HCT116 (cell line): ENCODE data around the gene PAAF1. TPM values are rescaled to one million over a fixed set of nuclear protein-coding genes. Genes with fewer than 3 reads are reported as not detected.

Experiments used
- ATAC-seq: fragments of 200-7000 bp; cut with Tn5 transposase; 2 replicates; pipeline ENCODE4 v1.9.1; 2020; ENCODE audit warnings: mild to moderate bottlenecking, moderate library complexity
- BruUV-seq: library from RNA; stranded (reverse); fragments of 400-500 nt; replicated peaks from 2 replicates; lab custom pipeline; 2021; lab: Mats Ljungman, UMichigan
- CTCF ChIA-PET: fragments of 300-600 bp; sonication (Branson Sonifier 250); formaldehyde crosslinking; loops from one replicate; lab custom pipeline; 2021; ENCODE audit warnings: antibody characterized with exemption; lab: Charles Lee
- POLR2A ChIA-PET: fragments of 300-600, 350-600 bp; sonication (Branson Sonifier 250); formaldehyde crosslinking; loops from one replicate; lab custom pipeline; 2021; ENCODE audit warnings: antibody characterized with exemption; lab: Charles Lee
- RAD21 ChIA-PET, 2 experiments: fragments of 300-600 bp; sonication (Branson Sonifier 250); formaldehyde crosslinking; loops; one replicate each; lab custom pipeline; 2023; ENCODE audit warnings: low total read pairs in 2 of 2; ENCODE audit not compliant: uncharacterized antibody in 2 of 2, unreplicated experiment in 2 of 2, low non-redundant PET in 1 of 2; lab: Charles Lee
- DNase-seq: peaks from one replicate; pipeline ENCODE4 v3.0.0-alpha.2; 2010; ENCODE audit warnings: low read depth, low spot score
- H2AFZ ChIP-seq: fragments of 200-600 bp; shearing (Covaris generic), sonication (generic); 2 replicates; pipeline ENCODE4 v1.6.1; 2017; ENCODE audit warnings: low read depth, mixed run types, mixed read lengths, antibody characterized with exemption, low read length; ENCODE audit not compliant: poor library complexity, severe bottlenecking
- H3K27ac ChIP-seq: 2 replicates; pipeline ENCODE4 v1.5.1; 2012; ENCODE audit warnings: low read depth, low read length
- H3K27me3 ChIP-seq: fragments of 200-600 bp; sonication (generic); 2 replicates; pipeline ENCODE4 v1.6.1; 2016; ENCODE audit warnings: mixed run types, low read length, mixed read lengths; ENCODE audit not compliant: insufficient read depth
- H3K36me3 ChIP-seq, 2 experiments: fragments of 200-500 bp in 1 of 2; fragments of 200-600 bp in 1 of 2; sonication (Bioruptor generic) in 1 of 2; sonication (generic) in 1 of 2; 2 replicates each; pipeline versions ENCODE4 v1.5.1 to v1.6.1; 2014 to 2016; ENCODE audit warnings: low read length in 2 of 2, inconsistent platforms in 1 of 2, mixed read lengths in 1 of 2, mixed run types in 1 of 2; ENCODE audit not compliant: insufficient read depth in 2 of 2, control insufficient read depth in 1 of 2
- H3K4me1 ChIP-seq, 2 experiments: fragments of 200-600 bp in 1 of 2; sonication (generic) in 1 of 2; 2 replicates each; pipeline versions ENCODE4 v1.5.1 to v1.6.1; 2012 to 2017; ENCODE audit warnings: low read length in 2 of 2, inconsistent platforms in 1 of 2, mild to moderate bottlenecking in 1 of 2, mixed read lengths in 1 of 2, mixed run types in 1 of 2, moderate library complexity in 1 of 2; ENCODE audit not compliant: insufficient read depth in 2 of 2, control insufficient read depth in 1 of 2
- H3K4me2 ChIP-seq: fragments of 200-600 bp; sonication (generic); 2 replicates; pipeline ENCODE4 v1.6.1; 2017; ENCODE audit warnings: mixed run types, low read length, mixed read lengths
- H3K4me3 ChIP-seq, 2 experiments: fragments of 200-600 bp in 1 of 2; sonication (generic) in 1 of 2; replicated peaks in 1 of 2; 2 replicates each; pipeline ENCODE4 v1.5.1; 2011 to 2016; ENCODE audit warnings: low read length in 2 of 2, control low read depth in 1 of 2, low read depth in 1 of 2, mild to moderate bottlenecking in 1 of 2, mixed read lengths in 1 of 2, mixed run types in 1 of 2
- H3K79me2 ChIP-seq: fragments of 200-600 bp; sonication (generic); 2 replicates; pipeline ENCODE4 v1.6.1; 2017; ENCODE audit warnings: mild to moderate bottlenecking, mixed run types, low read length, moderate library complexity, mixed read lengths; ENCODE audit not compliant: insufficient read depth
- H3K9ac ChIP-seq: fragments of 200-600 bp; sonication (generic); 2 replicates; pipeline ENCODE4 v1.6.1; 2016; ENCODE audit warnings: low read length, mixed read lengths
- H3K9me2 ChIP-seq: fragments of 200-600 bp; sonication (generic), shearing (Covaris generic); 2 replicates; pipeline ENCODE4 v1.6.1; 2017; ENCODE audit warnings: mixed run types, mild to moderate bottlenecking, moderate library complexity; ENCODE audit not compliant: insufficient read depth
- H3K9me3 ChIP-seq, 2 experiments: fragments of 200-500 bp in 1 of 2; fragments of 200-600 bp in 1 of 2; sonication (Bioruptor generic) in 1 of 2; sonication (generic) in 1 of 2; 2 replicates each; pipeline ENCODE4 v1.6.1; 2014 to 2017; ENCODE audit warnings: low read length in 2 of 2, mixed read lengths in 2 of 2, inconsistent platforms in 1 of 2, low read depth in 1 of 2, mild to moderate bottlenecking in 1 of 2, mixed run types in 1 of 2, moderate library complexity in 1 of 2; ENCODE audit not compliant: control insufficient read depth in 1 of 2, insufficient read depth in 1 of 2
- H4K20me1 ChIP-seq: fragments of 200-600 bp; sonication (generic), shearing (Covaris generic); 2 replicates; pipeline ENCODE4 v1.6.1; 2017; ENCODE audit warnings: mixed run types, mild to moderate bottlenecking, moderate library complexity; ENCODE audit not compliant: insufficient read depth
- FOSL1 ChIP-seq: IDR thresholded peaks from 2 replicates; pipeline ENCODE4 v1.6.1; 2012; ENCODE audit warnings: low read depth
- MAX ChIP-seq: IDR thresholded peaks from 2 replicates; pipeline ENCODE4 v1.6.1; 2012
- SIN3A ChIP-seq: IDR thresholded peaks from 2 replicates; pipeline ENCODE4 v1.6.1; 2012; ENCODE audit warnings: low read depth
- TCF7L2 ChIP-seq: IDR thresholded peaks from 2 replicates; pipeline ENCODE4 v1.7.0; 2011; ENCODE audit warnings: borderline replicate concordance, inconsistent platforms; ENCODE audit not compliant: insufficient read depth, insufficient read length; ENCODE audit errors: extremely low read depth
- ZFX ChIP-seq: fragments of 450-650 bp; IDR thresholded peaks from 2 replicates; pipeline ENCODE4 v1.6.1; 2017
- intact Hi-C: fragments of 100-400 bp; cut with micrococcal nuclease; formaldehyde crosslinking; loops from 2 replicates; pipeline ENCODE4 v1.10.0; 2022
- total RNA-seq: library from RNA; stranded (reverse); gene quantifications from one replicate; pipeline ENCODE4 v1.2.1, GENCODE V29; 2021; ENCODE audit not compliant: unreplicated experiment

PAAF1 gene
- total RNA-seq, 1 experiment from 2014 or later = 15.5 TPM

- BruUV-seq = no TSS peak
- Histone ChIP-seq H3K27me3 (no peaks in the 10 kb centered on the region), H3K4me3 (no peak overlapping the region), H3K4me2 (peak overlapping the region; percentile 18; the same call in 1 of the 2 replicates), H3K4me1 (peaks cover 0 to 10% of the 10 kb centered on the region in 2 experiments; a peak in 2 of 4 replicates), H4K20me1 (no peaks in the 10 kb centered on the region), H3K9me2 (no peaks in the 10 kb centered on the region), H3K9me3 (no peaks in the 10 kb centered on the region), H2AFZ (no peak overlapping the region), H3K9ac (no peak overlapping the region), H3K36me3 (peaks cover 3 to 4% of the 10 kb centered on the region in 2 experiments; a peak in 3 of 4 replicates), H3K79me2 (no peaks in the 10 kb centered on the region), H3K27ac (no peak overlapping the region)
- ChIA-PET RAD21 (no interaction called here), CTCF (no interaction called here), POLR2A (interaction anchor here (1.2 kb wide), 1 partner anchor 12 kb away, joined by 3 read pairs; no protein-coding TSS in a partner anchor)
- ATAC-seq = peak; percentile 28; the same call in 1 of the 2 replicates
- intact Hi-C loops = no loop called here
- no peak for DNase-seq
- TF ChIP-seq TCF7L2 = no peak
- TF ChIP-seq SIN3A = no peak
- 0 out of 2 replicates have a peak, but pooled peaks have one; percentile 15 for TF ChIP-seq MAX
Observed at GRCh38 chr11:73866095-73866579, 10.7 kb upstream of the PAAF1 start.

GRCh38 chr11:73866586-73866996, 10.2 kb upstream of the PAAF1 start:
- ATAC-seq (peak; percentile 54), DNase-seq (peak; percentile 12)
- Histone ChIP-seq H3K79me2 (no peaks in the 10 kb centered on the region), H3K9me3 (no peaks in the 10 kb centered on the region), H3K9me2 (no peaks in the 10 kb centered on the region), H3K4me1 (peaks cover 0 to 10% of the 10 kb centered on the region in 2 experiments; a peak in 2 of 4 replicates), H3K27ac (no peak overlapping the region), H3K36me3 (peaks cover 2 to 5% of the 10 kb centered on the region in 2 experiments; a peak in 3 of 4 replicates), H3K27me3 (no peaks in the 10 kb centered on the region), H3K9ac (no peak overlapping the region), H3K4me3 (no peak overlapping the region), H3K4me2 (peak overlapping the region; percentile 18; the same call in 1 of the 2 replicates), H2AFZ (no peak overlapping the region)
- POLR2A ChIA-PET = interaction anchor here (1.2 kb wide), 1 partner anchor 12 kb away, joined by 3 read pairs; no protein-coding TSS in a partner anchor
- RAD21 ChIA-PET = no interaction called here
- BruUV-seq = no TSS peak
- intact Hi-C loops = no loop called here
- CTCF ChIA-PET = no interaction called here
- TF ChIP-seq FOSL1 (0 out of 2 replicates have a peak, but pooled peaks have one; percentile 23), ZFX (no peak)
- TF ChIP-seq, all 23 proteins: peak for 1
- H4K20me1 ChIP-seq = no peaks in the 10 kb centered on the region
